Thoracic aorta (tissue), 2 donors: ENCODE measurements around the gene UBE2QL1. TPM values are rescaled to one million over a fixed set of nuclear protein-coding genes. Genes with fewer than 3 reads are reported as not detected.

Source experiments
- ATAC-seq: fragments of 150-250 bp; one replicate; pipeline ENCODE4 v1.8.0; 2017; ENCODE audit warnings: low read depth; ENCODE audit not compliant: insufficient number of reproducible peaks, low FRiP score
- DNase-seq: peaks from one replicate; pipeline ENCODE4 v3.0.0-alpha.2; 2020; ENCODE audit warnings: low spot score
- H3K27ac ChIP-seq, 2 donors: fragments of 200-600 bp; sonication (generic); 1 replicate in 1 of 2; 2 replicates in 1 of 2; pipeline ENCODE4 v1.5.1; 2016; ENCODE audit warnings: mild to moderate bottlenecking in 2 of 2, moderate library complexity in 2 of 2
- H3K27me3 ChIP-seq: fragments of 200-600 bp; sonication (generic); replicated peaks from 2 replicates; pipeline ENCODE4 v1.6.0; 2016; ENCODE audit warnings: mild to moderate bottlenecking; ENCODE audit not compliant: insufficient read depth
- H3K36me3 ChIP-seq: fragments of 200-600 bp; sonication (generic); one replicate; pipeline ENCODE4 v1.5.1; 2016
- H3K4me1 ChIP-seq, 2 donors: fragments of 200-600 bp; sonication (generic); 1 replicate in 1 of 2; 2 replicates in 1 of 2; pipeline versions ENCODE4 v1.5.1 to v1.6.0; 2016; ENCODE audit warnings: low read depth in 2 of 2, mild to moderate bottlenecking in 1 of 2; ENCODE audit not compliant: control insufficient read depth in 1 of 2
- H3K4me3 ChIP-seq: fragments of 200-600 bp; sonication (generic); 2 replicates; pipeline ENCODE4 v1.5.1; 2016; ENCODE audit warnings: mild to moderate bottlenecking
- H3K9me3 ChIP-seq: fragments of 200-600 bp; sonication (generic); 2 replicates; pipeline ENCODE4 v1.5.1; 2016
- CTCF ChIP-seq: fragments of 200-600 bp; sonication (generic); IDR thresholded peaks from one replicate; pipeline ENCODE4 v1.5.1; 2019; ENCODE audit warnings: antibody characterized with exemption
- total RNA-seq, 2 donors: library from RNA; depleted of rRNA; stranded (reverse); fragments of >200 nt; gene quantifications; one replicate each; pipeline versions ENCODE4 v1.1.0 to v1.2.3, GENCODE V29; 2016

The UBE2QL1 gene
- total RNA-seq, 2 donors from 2014 or later = 3.2 to 3.5 TPM

- TF ChIP-seq CTCF = no peak
- no peaks in the 10 kb centered on the region for H3K9me3 ChIP-seq
- ATAC-seq = no peak
These were observed 13.4 kb downstream of the UBE2QL1 start for GRCh38 chr5:6461793-6462650.

GRCh38 chr5:6462671-6463070 is 14.0 kb downstream of the UBE2QL1 start:
- H3K36me3 ChIP-seq = no peaks in the 10 kb centered on the region
- H3K9me3 ChIP-seq = no peaks in the 10 kb centered on the region
- DNase-seq (no peak), ATAC-seq (no peak)
- TF ChIP-seq CTCF = no peak
- no peak overlapping the region for H3K27ac ChIP-seq
- no peak overlapping the region for H3K4me3 ChIP-seq
- no peaks in the 10 kb centered on the region for H3K27me3 ChIP-seq
- H3K4me1 ChIP-seq = peaks cover 0 to 21% of the 10 kb centered on the region in 2 donors

More at GRCh38 chr5:6461793-6462650, 13.4 kb downstream of the UBE2QL1 start:
- Histone ChIP-seq H3K36me3 (no peaks in the 10 kb centered on the region), H3K27ac (no peak overlapping the region), H3K4me3 (no peak overlapping the region), H3K27me3 (no peaks in the 10 kb centered on the region), H3K4me1 (peaks cover 0 to 18% of the 10 kb centered on the region in 2 donors)
- DNase-seq = no peak

- no peak for DNase-seq
- Histone ChIP-seq H3K4me1 (peaks cover 0 to 21% of the 10 kb centered on the region in 2 donors), H3K36me3 (no peaks in the 10 kb centered on the region), H3K9me3 (no peaks in the 10 kb centered on the region), H3K4me3 (no peak overlapping the region), H3K27ac (no peak overlapping the region), H3K27me3 (no peaks in the 10 kb centered on the region)
- TF ChIP-seq CTCF = no peak
- ATAC-seq = no peak
These were observed 15.8 kb downstream of the UBE2QL1 start for GRCh38 chr5:6464441-6464840.

DNA sequence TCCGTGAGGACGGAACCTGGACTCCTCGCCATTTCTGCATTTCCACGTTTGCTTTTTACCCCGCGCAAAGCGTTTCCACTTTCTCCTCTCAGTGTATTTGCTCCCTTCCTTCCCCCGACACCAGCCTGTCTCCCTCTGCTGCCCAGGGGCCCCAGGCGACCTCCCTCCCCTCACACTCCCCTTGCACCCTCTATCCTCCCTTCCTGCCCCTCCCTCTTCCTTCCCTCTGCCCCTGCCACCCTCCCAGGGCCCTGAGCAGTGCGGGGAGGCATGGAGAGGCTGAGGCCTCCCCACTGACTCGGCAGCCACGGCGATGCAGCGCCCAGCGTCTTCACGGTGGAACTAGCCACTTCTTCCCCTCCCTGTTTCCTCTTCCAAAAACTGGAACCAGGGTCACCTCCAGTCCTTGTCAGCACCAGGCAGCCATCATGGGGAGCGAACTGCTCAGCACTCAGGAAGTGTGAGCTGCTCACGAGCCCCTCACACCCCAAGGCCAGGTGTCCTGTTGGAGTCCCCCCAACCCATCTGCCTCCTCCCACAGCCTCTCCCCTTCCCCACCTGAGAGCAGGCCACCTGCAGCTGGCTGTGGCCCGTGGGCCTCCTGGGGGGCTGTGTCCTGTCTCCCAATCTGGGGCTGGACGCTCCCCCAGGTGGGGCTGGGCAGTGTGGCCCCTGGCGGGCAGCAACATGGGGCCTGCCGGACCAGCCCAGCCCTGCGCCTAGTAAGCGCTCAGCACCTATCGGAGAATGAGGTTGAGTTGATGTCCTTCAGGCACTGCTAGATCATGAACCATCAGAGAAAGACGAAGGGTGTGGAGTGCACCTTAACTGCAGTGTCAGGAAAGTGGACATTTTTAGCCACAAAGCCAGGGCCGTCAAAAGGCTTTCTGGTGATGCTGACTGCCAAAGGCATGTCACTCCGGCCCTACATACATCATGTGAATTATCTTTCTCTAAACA is 17.5 kb downstream of the UBE2QL1 start:
- Histone ChIP-seq H3K36me3 (no peaks in the 10 kb centered on the region), H3K27ac (no peak overlapping the region), H3K4me3 (no peak overlapping the region), H3K27me3 (no peaks in the 10 kb centered on the region), H3K4me1 (peaks cover 0 to 21% of the 10 kb centered on the region in 2 donors), H3K9me3 (no peaks in the 10 kb centered on the region)
- ATAC-seq (no peak), DNase-seq (no peak)
- no peak for TF ChIP-seq CTCF
